ENCODE measurements around the gene RBM10. TPM values are rescaled to one million over a fixed set of nuclear protein-coding genes. Genes with fewer than 3 reads are reported as not detected.

Gene RBM10
- total and polyA plus RNA-seq, 9 of the 15 experiments (the other 6 are each of a cell fraction or from before 2014, with no cell fraction given) = 1.1 to 61.7 (median 31.5) TPM

DNA sequence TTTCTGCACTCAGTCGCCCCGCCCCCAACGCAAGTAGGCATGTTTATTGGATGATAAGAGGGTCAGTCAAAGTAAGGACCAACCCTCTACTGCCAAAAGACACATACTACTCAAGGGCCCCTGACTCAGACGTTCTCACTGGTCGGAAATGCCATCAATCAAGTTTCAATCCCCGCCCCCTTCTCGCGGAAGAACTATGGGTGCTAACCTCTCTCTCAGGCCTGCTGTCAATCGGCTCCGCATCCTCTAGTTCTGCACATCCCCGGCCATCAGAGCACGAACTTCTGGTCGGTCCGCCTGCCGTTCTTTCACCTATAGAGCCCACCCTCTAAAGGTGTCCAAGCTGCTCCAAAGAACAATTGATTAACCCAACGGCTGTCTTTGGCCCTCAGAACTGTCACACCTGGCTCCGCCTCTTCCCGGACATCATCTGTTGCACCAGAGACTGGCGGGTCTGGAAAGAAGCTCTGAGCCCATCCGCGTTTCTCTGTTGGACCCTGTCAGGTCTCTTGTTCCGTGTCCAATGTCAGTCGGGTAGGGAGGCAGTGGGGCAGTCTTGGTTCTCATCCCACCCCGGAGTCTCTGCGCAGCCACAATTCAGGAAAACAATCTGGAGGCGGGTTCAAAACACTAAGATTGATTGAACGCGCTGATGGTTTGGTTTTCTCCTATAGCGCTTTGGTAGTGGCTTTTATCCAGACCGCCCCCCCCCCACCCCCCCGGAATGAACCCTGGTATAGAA is 15.7 kb upstream of the RBM10 start (continued):
- TF ChIP-seq, protein P1, sequence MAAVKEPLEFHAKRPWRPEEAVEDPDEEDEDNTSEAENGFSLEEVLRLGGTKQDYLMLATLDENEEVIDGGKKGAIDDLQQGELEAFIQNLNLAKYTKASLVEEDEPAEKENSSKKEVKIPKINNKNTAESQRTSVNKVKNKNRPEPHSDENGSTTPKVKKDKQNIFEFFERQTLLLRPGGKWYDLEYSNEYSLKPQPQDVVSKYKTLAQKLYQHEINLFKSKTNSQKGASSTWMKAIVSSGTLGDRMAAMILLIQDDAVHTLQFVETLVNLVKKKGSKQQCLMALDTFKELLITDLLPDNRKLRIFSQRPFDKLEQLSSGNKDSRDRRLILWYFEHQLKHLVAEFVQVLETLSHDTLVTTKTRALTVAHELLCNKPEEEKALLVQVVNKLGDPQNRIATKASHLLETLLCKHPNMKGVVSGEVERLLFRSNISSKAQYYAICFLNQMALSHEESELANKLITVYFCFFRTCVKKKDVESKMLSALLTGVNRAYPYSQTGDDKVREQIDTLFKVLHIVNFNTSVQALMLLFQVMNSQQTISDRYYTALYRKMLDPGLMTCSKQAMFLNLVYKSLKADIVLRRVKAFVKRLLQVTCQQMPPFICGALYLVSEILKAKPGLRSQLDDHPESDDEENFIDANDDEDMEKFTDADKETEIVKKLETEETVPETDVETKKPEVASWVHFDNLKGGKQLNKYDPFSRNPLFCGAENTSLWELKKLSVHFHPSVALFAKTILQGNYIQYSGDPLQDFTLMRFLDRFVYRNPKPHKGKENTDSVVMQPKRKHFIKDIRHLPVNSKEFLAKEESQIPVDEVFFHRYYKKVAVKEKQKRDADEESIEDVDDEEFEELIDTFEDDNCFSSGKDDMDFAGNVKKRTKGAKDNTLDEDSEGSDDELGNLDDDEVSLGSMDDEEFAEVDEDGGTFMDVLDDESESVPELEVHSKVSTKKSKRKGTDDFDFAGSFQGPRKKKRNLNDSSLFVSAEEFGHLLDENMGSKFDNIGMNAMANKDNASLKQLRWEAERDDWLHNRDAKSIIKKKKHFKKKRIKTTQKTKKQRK (IDR thresholded peaks at IDR 0.05; ENCODE audit: borderline replicate concordance, low read depth, low read length) = peak; percentile 96
- TF ChIP-seq, protein P2, sequence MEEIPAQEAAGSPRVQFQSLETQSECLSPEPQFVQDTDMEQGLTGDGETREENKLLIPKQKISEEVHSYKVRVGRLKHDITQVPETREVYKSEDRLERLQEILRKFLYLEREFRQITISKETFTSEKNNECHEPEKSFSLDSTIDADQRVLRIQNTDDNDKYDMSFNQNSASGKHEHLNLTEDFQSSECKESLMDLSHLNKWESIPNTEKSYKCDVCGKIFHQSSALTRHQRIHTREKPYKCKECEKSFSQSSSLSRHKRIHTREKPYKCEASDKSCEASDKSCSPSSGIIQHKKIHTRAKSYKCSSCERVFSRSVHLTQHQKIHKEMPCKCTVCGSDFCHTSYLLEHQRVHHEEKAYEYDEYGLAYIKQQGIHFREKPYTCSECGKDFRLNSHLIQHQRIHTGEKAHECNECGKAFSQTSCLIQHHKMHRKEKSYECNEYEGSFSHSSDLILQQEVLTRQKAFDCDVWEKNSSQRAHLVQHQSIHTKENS (CRISPR knock-in tag; IDR thresholded peaks at IDR 0.05) = no peak
- no peak for TF ChIP-seq TBP (optimal IDR thresholded peaks at IDR 0.05; ENCODE audit: low read depth, low read length)
- no peak for TF ChIP-seq MYNN (IDR thresholded peaks at IDR 0.05)
- TF ChIP-seq MYNN (CRISPR knock-in tag; IDR thresholded peaks at IDR 0.05) = no peak
- TF ChIP-seq, protein P3, sequence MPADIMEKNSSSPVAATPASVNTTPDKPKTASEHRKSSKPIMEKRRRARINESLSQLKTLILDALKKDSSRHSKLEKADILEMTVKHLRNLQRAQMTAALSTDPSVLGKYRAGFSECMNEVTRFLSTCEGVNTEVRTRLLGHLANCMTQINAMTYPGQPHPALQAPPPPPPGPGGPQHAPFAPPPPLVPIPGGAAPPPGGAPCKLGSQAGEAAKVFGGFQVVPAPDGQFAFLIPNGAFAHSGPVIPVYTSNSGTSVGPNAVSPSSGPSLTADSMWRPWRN (IDR thresholded peaks at IDR 0.05; ENCODE audit: low read depth) = no peak
- no peak for TF ChIP-seq HEY1 (CRISPR knock-in tag; IDR thresholded peaks at IDR 0.05; ENCODE audit: borderline replicate concordance)
- TF ChIP-seq EWSR1 (IDR thresholded peaks at IDR 0.05; ENCODE audit: borderline replicate concordance, low read depth, partially characterized antibody) = no peak
- TF ChIP-seq, protein P4, sequence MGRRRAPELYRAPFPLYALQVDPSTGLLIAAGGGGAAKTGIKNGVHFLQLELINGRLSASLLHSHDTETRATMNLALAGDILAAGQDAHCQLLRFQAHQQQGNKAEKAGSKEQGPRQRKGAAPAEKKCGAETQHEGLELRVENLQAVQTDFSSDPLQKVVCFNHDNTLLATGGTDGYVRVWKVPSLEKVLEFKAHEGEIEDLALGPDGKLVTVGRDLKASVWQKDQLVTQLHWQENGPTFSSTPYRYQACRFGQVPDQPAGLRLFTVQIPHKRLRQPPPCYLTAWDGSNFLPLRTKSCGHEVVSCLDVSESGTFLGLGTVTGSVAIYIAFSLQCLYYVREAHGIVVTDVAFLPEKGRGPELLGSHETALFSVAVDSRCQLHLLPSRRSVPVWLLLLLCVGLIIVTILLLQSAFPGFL (CRISPR knock-in tag; IDR thresholded peaks at IDR 0.05) = no peak
- TF ChIP-seq ZNF239 (CRISPR knock-in tag; IDR thresholded peaks at IDR 0.05) = no peak
- peak; percentile 89 for TF ChIP-seq SP2 (IDR thresholded peaks at IDR 0.05; ENCODE audit: extremely low read depth, low read depth, low read length, poor library complexity, severe bottlenecking)
- no peak for TF ChIP-seq FOXJ3 (CRISPR knock-in tag; IDR thresholded peaks at IDR 0.05)
- TF ChIP-seq, protein P5, sequence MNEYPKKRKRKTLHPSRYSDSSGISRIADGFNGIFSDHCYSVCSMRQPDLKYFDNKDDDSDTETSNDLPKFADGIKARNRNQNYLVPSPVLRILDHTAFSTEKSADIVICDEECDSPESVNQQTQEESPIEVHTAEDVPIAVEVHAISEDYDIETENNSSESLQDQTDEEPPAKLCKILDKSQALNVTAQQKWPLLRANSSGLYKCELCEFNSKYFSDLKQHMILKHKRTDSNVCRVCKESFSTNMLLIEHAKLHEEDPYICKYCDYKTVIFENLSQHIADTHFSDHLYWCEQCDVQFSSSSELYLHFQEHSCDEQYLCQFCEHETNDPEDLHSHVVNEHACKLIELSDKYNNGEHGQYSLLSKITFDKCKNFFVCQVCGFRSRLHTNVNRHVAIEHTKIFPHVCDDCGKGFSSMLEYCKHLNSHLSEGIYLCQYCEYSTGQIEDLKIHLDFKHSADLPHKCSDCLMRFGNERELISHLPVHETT (CRISPR knock-in tag; conservative IDR thresholded peaks at IDR 0.05 in 1 of 2, IDR thresholded peaks at IDR 0.05 in 1 of 2) = no peak
- no peak for TF ChIP-seq ILF3 (IDR thresholded peaks at IDR 0.05; ENCODE audit: borderline replicate concordance)
- TF ChIP-seq, protein P6, sequence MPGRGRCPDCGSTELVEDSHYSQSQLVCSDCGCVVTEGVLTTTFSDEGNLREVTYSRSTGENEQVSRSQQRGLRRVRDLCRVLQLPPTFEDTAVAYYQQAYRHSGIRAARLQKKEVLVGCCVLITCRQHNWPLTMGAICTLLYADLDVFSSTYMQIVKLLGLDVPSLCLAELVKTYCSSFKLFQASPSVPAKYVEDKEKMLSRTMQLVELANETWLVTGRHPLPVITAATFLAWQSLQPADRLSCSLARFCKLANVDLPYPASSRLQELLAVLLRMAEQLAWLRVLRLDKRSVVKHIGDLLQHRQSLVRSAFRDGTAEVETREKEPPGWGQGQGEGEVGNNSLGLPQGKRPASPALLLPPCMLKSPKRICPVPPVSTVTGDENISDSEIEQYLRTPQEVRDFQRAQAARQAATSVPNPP (IDR thresholded peaks at IDR 0.05; ENCODE audit: borderline replicate concordance, insufficient read depth, insufficient read length) = no peak
